Right renal pelvis (tissue), 4 donors: Measurements from ENCODE around the gene C19orf12. TPM values are rescaled to one million over a fixed set of nuclear protein-coding genes. Genes with fewer than 3 reads are reported as not detected.

ENCODE experiments used
- DNase-seq, 4 donors: peaks; one replicate each; pipeline ENCODE4 v3.0.0-alpha.2; 2013; ENCODE audit warnings: low read depth in 4 of 4, low spot score in 3 of 4, missing footprints in 1 of 4
- polyA plus RNA-seq, 4 donors: library from polyadenylated mRNA; unstranded; fragments of 120-200 nt; gene quantifications; one replicate each; pipeline ENCODE4 v1.2.1, GENCODE V29; 2013; ENCODE audit not compliant: insufficient read length in 4 of 4

The C19orf12 gene
- polyA plus RNA-seq, 4 donors = 23.6 to 26.6 (median 24.4) TPM

- no peak for DNase-seq
Observed at GRCh38 chr19:29699861-29700260, 15.2 kb downstream of the C19orf12 start.

GRCh38 chr19:29697523-29698261, 17.4 kb downstream of the C19orf12 start:
- no peak for DNase-seq

GRCh38 chr19:29696565-29696846, 18.6 kb downstream of the C19orf12 start:
- no peak for DNase-seq

GRCh38 chr19:29695765-29696564, 19.1 kb downstream of the C19orf12 start:
- DNase-seq = no peak

GRCh38 chr19:29694669-29695627, 20.1 kb downstream of the C19orf12 start:
- DNase-seq = no peak

GRCh38 chr19:29694161-29694560, 20.9 kb downstream of the C19orf12 start:
- DNase-seq = no peak

- no peak for DNase-seq
Observed at GRCh38 chr19:29690842-29691241, 24.2 kb downstream of the C19orf12 start.

- no peak for DNase-seq
Observed at GRCh38 chr19:29687897-29688728, 26.9 kb downstream of the C19orf12 start.

GRCh38 chr19:29687244-29687896, 27.7 kb downstream of the C19orf12 start:
- peak in 1 of 4 donors; percentile 49 for DNase-seq

- DNase-seq = no peak
Observed at GRCh38 chr19:29686285-29686805, 28.7 kb downstream of the C19orf12 start.

GRCh38 chr19:29685326-29685725, 29.7 kb downstream of the C19orf12 start:
- DNase-seq = no peak

- no peak for DNase-seq
Observed at GRCh38 chr19:29683009-29683408, 32.1 kb downstream of the C19orf12 start.

- no peak for DNase-seq
Observed at GRCh38 chr19:29682236-29682895, 32.7 kb downstream of the C19orf12 start.

GRCh38 chr19:29681422-29682235, 33.4 kb downstream of the C19orf12 start:
- no peak for DNase-seq

- no peak for DNase-seq
Observed at GRCh38 chr19:29680937-29681336, 34.1 kb downstream of the C19orf12 start.

- DNase-seq = no peak
Observed at GRCh38 chr19:29680447-29680846, 34.6 kb downstream of the C19orf12 start.

- DNase-seq = no peak
Observed at GRCh38 chr19:29679598-29680210, 35.4 kb downstream of the C19orf12 start.
